GM21515 (cell line): ENCODE data around the gene NUP37.

ENCODE experiments used
- ATAC-seq: cut with Tn5 transposase; IDR thresholded peaks from one replicate; pipeline ENCODE4 v1.9.1; 2021; ENCODE audit not compliant: unreplicated experiment

NUP37 gene

DNA sequence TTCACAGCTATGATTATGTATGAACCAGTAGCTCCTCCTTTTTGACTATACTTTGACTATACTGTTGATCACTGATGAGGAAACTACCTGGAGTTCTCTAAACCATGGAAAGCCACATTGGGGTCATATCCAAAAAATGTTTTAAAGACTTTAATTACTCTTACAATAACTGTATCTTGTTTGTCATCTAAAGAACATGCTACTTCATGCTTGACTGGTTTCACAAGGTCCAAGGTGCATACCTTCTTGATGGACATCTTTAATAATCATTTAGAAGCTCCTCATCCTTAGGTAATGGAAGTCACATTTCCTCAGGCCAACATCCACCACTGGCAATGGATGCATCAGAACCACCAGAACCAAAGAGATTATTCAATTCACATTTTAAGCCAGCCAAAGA, 88.1 kb downstream of the NUP37 start:
- no peak for ATAC-seq

DNA sequence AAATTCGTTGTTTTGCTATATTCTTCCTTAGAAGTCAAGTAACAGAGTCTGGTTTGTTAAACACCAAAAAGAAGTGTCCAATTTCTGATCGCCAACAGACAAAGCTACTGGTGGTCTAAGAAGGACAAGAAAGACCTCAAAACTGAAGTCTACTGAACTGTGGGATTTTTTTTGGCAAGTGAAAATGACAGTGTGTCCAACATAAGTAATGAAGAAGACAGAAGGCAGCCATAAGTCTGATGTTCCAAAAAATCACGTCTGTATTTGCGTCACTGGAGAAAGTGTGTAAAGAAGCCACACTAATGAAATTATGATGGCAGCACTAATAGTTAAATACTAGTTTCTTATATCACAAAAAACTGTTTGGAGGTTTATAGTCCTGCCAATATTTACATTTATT, 90.8 kb downstream of the NUP37 start:
- no peak for ATAC-seq

DNA sequence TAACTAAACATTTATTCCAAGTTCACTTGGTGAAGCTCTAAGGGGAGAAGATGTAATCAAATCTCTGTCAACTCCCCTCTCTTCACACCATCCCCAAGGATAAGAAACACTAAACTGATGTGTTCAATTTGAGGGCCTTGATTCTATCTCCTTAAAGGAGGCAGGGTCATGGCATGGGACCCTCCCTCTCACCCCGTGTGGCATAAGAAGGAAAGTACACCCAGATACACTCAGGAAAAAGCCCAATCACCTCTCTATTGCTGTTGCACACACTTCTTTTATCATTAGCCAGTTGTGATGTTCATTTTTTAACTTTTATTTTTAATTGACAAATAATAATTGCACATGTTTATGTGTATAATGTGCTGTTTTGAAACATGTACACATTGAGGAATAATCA, 93.2 kb downstream of the NUP37 start:
- ATAC-seq, result no peak

DNA sequence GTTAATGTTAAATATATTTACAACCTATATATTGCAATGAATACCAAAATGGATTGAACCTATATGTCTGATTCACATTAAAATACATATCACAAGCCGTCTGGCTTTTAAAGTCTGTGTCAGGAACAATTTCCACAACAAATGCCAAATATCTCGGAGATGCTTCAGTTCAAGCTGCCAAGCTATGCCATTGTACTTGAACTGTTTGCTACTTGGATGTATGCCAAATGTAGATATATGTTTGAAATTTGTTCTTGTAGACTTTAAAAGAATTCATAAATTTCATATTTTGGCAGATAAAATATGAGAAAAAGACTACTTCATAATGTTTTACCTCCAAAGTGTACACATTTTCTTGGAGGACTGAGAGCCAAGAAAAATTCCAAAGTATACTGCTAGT, 95.1 kb downstream of the NUP37 start:
- no peak for ATAC-seq

DNA sequence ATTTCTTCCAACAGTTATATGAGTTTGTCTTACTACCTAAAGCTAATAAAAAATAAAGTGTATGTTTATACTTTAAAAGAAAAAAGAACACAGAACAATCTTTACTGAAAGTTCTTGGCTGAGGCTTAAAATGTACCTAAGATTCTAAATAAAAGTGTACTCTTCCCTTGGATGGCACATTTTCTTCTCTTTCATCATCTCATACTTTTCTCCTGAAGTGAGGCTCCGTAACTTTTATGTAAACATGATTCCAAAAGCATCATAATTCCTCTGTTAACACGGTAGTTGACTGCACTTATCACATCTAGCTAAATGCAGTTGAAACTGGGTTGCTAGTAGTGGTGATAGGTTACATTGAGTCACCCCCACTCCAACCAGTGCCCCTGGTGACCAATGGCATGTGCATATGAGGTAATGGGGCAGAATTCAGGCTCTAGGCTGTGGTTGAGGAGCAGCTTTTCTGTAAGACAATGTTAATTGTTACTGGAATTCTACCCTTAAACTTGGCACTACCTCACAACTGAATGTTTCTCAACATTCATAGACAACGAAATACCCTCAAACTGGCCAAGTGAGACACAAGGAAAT, 96.5 kb downstream of the NUP37 start:
- ATAC-seq, result no peak
